Peyer's patch (tissue), 4 donors: ENCODE data around the gene ZBTB44.

Source experiments
- POLR2A ChIP-seq, 2 donors: fragments of 450-650 bp; IDR thresholded peaks; one replicate each; pipeline ENCODE4 v1.5.1; 2017; ENCODE audit warnings: antibody characterized with exemption in 2 of 2, mild to moderate bottlenecking in 2 of 2, moderate library complexity in 2 of 2
- TF ChIP-seq, protein P1 (sequence below), 6 experiments: fragments of 450-650 bp in 4 of 6; fragments of 200-600 bp in 2 of 6; sonication (generic) in 1 of 6; IDR thresholded peaks; one replicate each; pipeline ENCODE4 v1.5.1; 2017 to 2019; ENCODE audit warnings: antibody characterized with exemption in 6 of 6, mild to moderate bottlenecking in 3 of 6, moderate library complexity in 1 of 6

- TF ChIP-seq, protein P1, sequence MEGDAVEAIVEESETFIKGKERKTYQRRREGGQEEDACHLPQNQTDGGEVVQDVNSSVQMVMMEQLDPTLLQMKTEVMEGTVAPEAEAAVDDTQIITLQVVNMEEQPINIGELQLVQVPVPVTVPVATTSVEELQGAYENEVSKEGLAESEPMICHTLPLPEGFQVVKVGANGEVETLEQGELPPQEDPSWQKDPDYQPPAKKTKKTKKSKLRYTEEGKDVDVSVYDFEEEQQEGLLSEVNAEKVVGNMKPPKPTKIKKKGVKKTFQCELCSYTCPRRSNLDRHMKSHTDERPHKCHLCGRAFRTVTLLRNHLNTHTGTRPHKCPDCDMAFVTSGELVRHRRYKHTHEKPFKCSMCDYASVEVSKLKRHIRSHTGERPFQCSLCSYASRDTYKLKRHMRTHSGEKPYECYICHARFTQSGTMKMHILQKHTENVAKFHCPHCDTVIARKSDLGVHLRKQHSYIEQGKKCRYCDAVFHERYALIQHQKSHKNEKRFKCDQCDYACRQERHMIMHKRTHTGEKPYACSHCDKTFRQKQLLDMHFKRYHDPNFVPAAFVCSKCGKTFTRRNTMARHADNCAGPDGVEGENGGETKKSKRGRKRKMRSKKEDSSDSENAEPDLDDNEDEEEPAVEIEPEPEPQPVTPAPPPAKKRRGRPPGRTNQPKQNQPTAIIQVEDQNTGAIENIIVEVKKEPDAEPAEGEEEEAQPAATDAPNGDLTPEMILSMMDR (IDR thresholded peaks at IDR 0.05) = no peak
- no peak for TF ChIP-seq POLR2A (IDR thresholded peaks at IDR 0.05)
These were observed 3.4 kb upstream of the ZBTB44 start for GRCh38 chr11:130318031-130318673.
